Suprapubic skin (tissue), 4 donors: ENCODE measurements around the gene ARPC4.

Experiments
- CTCF ChIP-seq, 2 donors: fragments of 200-600 bp in 1 of 2; fragments of 450-650 bp in 1 of 2; sonication (generic) in 1 of 2; IDR thresholded peaks; one replicate each; pipeline ENCODE4 v1.5.1; 2016 to 2019; ENCODE audit warnings: antibody characterized with exemption in 2 of 2, mild to moderate bottlenecking in 1 of 2, moderate library complexity in 1 of 2
- EP300 ChIP-seq: sonication (generic); formaldehyde crosslinking; IDR thresholded peaks from one replicate; pipeline ENCODE4 v1.6.1; 2017; ENCODE audit warnings: antibody characterized with exemption
- POLR2A ChIP-seq, 2 donors: fragments of 450-650 bp; IDR thresholded peaks; one replicate each; pipeline ENCODE4 v1.6.1; 2017; ENCODE audit warnings: antibody characterized with exemption in 2 of 2, mild to moderate bottlenecking in 2 of 2, moderate library complexity in 2 of 2
- POLR2AphosphoS5 ChIP-seq, 3 donors: sonication (generic); formaldehyde crosslinking; IDR thresholded peaks; one replicate each; pipeline ENCODE4 v1.6.1; 2017; ENCODE audit warnings: antibody characterized with exemption in 3 of 3

GRCh38 chr3:9808345-9809037, 15.6 kb downstream of the ARPC4 start:
- no peak for TF ChIP-seq CTCF (IDR thresholded peaks at IDR 0.05)
- TF ChIP-seq POLR2A (IDR thresholded peaks at IDR 0.05), result no peak
- no peak for TF ChIP-seq POLR2AphosphoS5 (IDR thresholded peaks at IDR 0.05)
- TF ChIP-seq EP300, result no peak
